GM13976 (cell line): ENCODE measurements around the gene RPRD1A.

Source experiments
- DNase-seq: peaks from one replicate; pipeline ENCODE4 v3.0.0; 2012; ENCODE audit warnings: low spot score
- CTCF ChIP-seq: IDR thresholded peaks from 2 replicates; pipeline ENCODE4 v1.5.1; 2012; ENCODE audit warnings: borderline replicate concordance, mild to moderate bottlenecking; ENCODE audit not compliant: insufficient read depth; ENCODE audit errors: extremely low read depth, missing control alignments, control extremely low read depth
- in situ Hi-C: fragments of 300-500 bp; cut with MboI; formaldehyde crosslinking; loops from one replicate; pipeline ENCODE4 v1.12.0; 2022; ENCODE audit warnings: low sequenced_read_pairs, mixed read lengths, inconsistent platforms; ENCODE audit not compliant: unreplicated experiment

The RPRD1A gene

GRCh38 chr18:35950628-35950982 is 116.8 kb downstream of the RPRD1A start:
- TF ChIP-seq CTCF, result no peak
- in situ Hi-C loops, result loop anchor here (25.0 kb wide), 1 partner anchor 563 kb away; the partner anchor contains the start of gene ZNF396
- no peak for DNase-seq

- TF ChIP-seq CTCF, result peak; percentile 84
Observed at GRCh38 chr18:35949903-35950627, 117.3 kb downstream of the RPRD1A start.

DNA sequence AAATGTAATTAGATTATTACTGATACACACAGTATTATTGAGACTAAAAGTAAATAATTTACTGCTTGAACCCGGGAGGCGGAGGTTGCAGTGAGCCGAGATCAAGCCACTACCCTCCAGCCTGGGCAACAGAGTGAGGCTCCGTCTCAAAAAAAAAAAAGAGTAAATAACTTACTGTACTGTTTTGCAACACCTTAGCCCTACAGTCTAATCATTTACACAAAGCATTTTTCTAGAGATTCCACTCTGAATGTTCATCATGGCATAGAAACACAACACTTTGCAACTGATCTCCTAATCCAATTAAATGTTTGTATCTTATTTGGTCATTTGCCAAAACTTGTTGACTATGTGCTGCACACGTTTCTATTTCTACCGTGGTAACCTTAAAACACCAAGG is 118.3 kb downstream of the RPRD1A start:
- TF ChIP-seq CTCF, result no peak

More at GRCh38 chr18:35949903-35950627, 117.3 kb downstream of the RPRD1A start:
- in situ Hi-C loops, result loop anchor here (10.0 to 25.0 kb wide), 2 partner anchors 195 to 563 kb away; partner anchors contain the start of gene ZNF396
- peak; percentile 75 for DNase-seq

GRCh38 chr18:35948080-35948479 is 119.3 kb downstream of the RPRD1A start:
- TF ChIP-seq CTCF, result no peak
- in situ Hi-C loops, result loop anchor here (10.0 kb wide), 1 partner anchor 193 kb away; no protein-coding TSS in a partner anchor
- no peak for DNase-seq

More for the DNA sequence above, 118.3 kb downstream of the RPRD1A start:
- DNase-seq, result no peak
- in situ Hi-C loops, result loop anchor here (10.0 kb wide), 1 partner anchor 194 kb away; no protein-coding TSS in a partner anchor

- in situ Hi-C loops, result loop anchor here (10.0 kb wide), 1 partner anchor 188 kb away; no protein-coding TSS in a partner anchor
- TF ChIP-seq CTCF, result no peak
- DNase-seq, result no peak
Observed at GRCh38 chr18:35942661-35943060, 124.7 kb downstream of the RPRD1A start.

GRCh38 chr18:35942133-35942532 is 125.2 kb downstream of the RPRD1A start:
- no peak for DNase-seq
- no peak for TF ChIP-seq CTCF
- in situ Hi-C loops, result loop anchor here (10.0 kb wide), 1 partner anchor 187 kb away; no protein-coding TSS in a partner anchor
